Vagina (tissue), 2 donors: ENCODE measurements around the gene DYNC1I1. TPM values are rescaled to one million over a fixed set of nuclear protein-coding genes. Genes with fewer than 3 reads are reported as not detected.

Experiments used
- DNase-seq, 2 donors: peaks; one replicate each; pipeline ENCODE4 v3.0.0-alpha.2; 2017; ENCODE audit errors: extremely low spot score in 2 of 2
- H3K27ac ChIP-seq: fragments of 200-600 bp; sonication (generic); one replicate; pipeline ENCODE4 v1.5.1; 2019
- H3K27me3 ChIP-seq: fragments of 200-600 bp; sonication (generic); one replicate; pipeline ENCODE4 v1.5.1; 2019
- H3K36me3 ChIP-seq, 2 donors: fragments of 200-600 bp; sonication (generic); one replicate each; pipeline ENCODE4 v1.5.1; 2017 to 2019
- H3K4me1 ChIP-seq: fragments of 200-600 bp; sonication (generic); one replicate; pipeline ENCODE4 v1.5.1; 2019
- H3K4me3 ChIP-seq, 2 donors: fragments of 200-600 bp; sonication (generic); 1 replicate in 1 of 2; 2 replicates in 1 of 2; pipeline ENCODE4 v1.5.1; 2016 to 2019
- H3K9me3 ChIP-seq: fragments of 200-600 bp; sonication (generic); one replicate; pipeline ENCODE4 v1.5.1; 2019
- CTCF ChIP-seq, 3 experiments: fragments of 450-650 bp in 2 of 3; fragments of 200-600 bp in 1 of 3; sonication (generic) in 1 of 3; IDR thresholded peaks; one replicate each; pipeline ENCODE4 v1.5.1; 2017 to 2019; ENCODE audit warnings: antibody characterized with exemption in 3 of 3, mild to moderate bottlenecking in 2 of 3, moderate library complexity in 2 of 3
- POLR2A ChIP-seq, 2 donors: fragments of 450-650 bp; IDR thresholded peaks; one replicate each; pipeline ENCODE4 v1.6.1; 2017; ENCODE audit warnings: antibody characterized with exemption in 2 of 2, mild to moderate bottlenecking in 2 of 2, moderate library complexity in 2 of 2
- POLR2AphosphoS5 ChIP-seq, 2 donors: sonication (generic); formaldehyde crosslinking; IDR thresholded peaks; one replicate each; pipeline ENCODE4 v1.9.0; 2017; ENCODE audit warnings: antibody characterized with exemption in 2 of 2, mild to moderate bottlenecking in 2 of 2, low read depth in 1 of 2; ENCODE audit not compliant: insufficient read depth in 1 of 2
- intact Hi-C: fragments of 100-400 bp; cut with DNase I; formaldehyde crosslinking; loops from one replicate; pipeline ENCODE4 v1.15.1; 2023
- total RNA-seq: library from RNA; depleted of rRNA; stranded (reverse); fragments of >200 nt; gene quantifications from one replicate; pipeline ENCODE4 v1.2.3, GENCODE V29; 2016

Gene DYNC1I1
- total RNA-seq, 1 donor from 2014 or later, result 12.0 TPM

GRCh38 chr7:96111405-96111804, 339.1 kb downstream of the DYNC1I1 start:
- intact Hi-C loops, result no loop called here
- Histone ChIP-seq H3K9me3 (no peaks in the 10 kb centered on the region), H3K4me1 (no peaks in the 10 kb centered on the region), H3K36me3 (no peaks in the 10 kb centered on the region), H3K27ac (no peak overlapping the region), H3K27me3 (no peaks in the 10 kb centered on the region), H3K4me3 (no peak overlapping the region)
- no peak for TF ChIP-seq CTCF (IDR thresholded peaks at IDR 0.05)
- no peak for TF ChIP-seq POLR2AphosphoS5 (IDR thresholded peaks at IDR 0.05; ENCODE audit: insufficient read depth in 1 of 2, low read depth in 1 of 2)
- TF ChIP-seq POLR2A (IDR thresholded peaks at IDR 0.05), result no peak
- DNase-seq, result no peak

GRCh38 chr7:96114190-96114589, 341.8 kb downstream of the DYNC1I1 start:
- Histone ChIP-seq H3K9me3 (no peaks in the 10 kb centered on the region), H3K36me3 (no peaks in the 10 kb centered on the region), H3K27me3 (no peaks in the 10 kb centered on the region), H3K4me1 (no peaks in the 10 kb centered on the region), H3K4me3 (no peak overlapping the region), H3K27ac (no peak overlapping the region)
- DNase-seq, result no peak
- intact Hi-C loops, result no loop called here
- TF ChIP-seq POLR2A (IDR thresholded peaks at IDR 0.05) (no peak), POLR2AphosphoS5 (IDR thresholded peaks at IDR 0.05; ENCODE audit: insufficient read depth in 1 of 2, low read depth in 1 of 2) (no peak), CTCF (IDR thresholded peaks at IDR 0.05) (no peak)

- H3K36me3 ChIP-seq, result peaks cover 0 to 4% of the 10 kb centered on the region in 2 donors
- intact Hi-C loops, result no loop called here
- no peak for DNase-seq
- TF ChIP-seq CTCF (IDR thresholded peaks at IDR 0.05) (no peak), POLR2AphosphoS5 (IDR thresholded peaks at IDR 0.05; ENCODE audit: insufficient read depth in 1 of 2, low read depth in 1 of 2) (no peak)
- no peaks in the 10 kb centered on the region for H3K27me3 ChIP-seq
- peaks cover 5% of the 10 kb centered on the region for H3K4me1 ChIP-seq
- H3K4me3 ChIP-seq, result no peak overlapping the region
- H3K27ac ChIP-seq, result no peak overlapping the region
- no peaks in the 10 kb centered on the region for H3K9me3 ChIP-seq
Measured at GRCh38 chr7:96116173-96116572, 343.8 kb downstream of the DYNC1I1 start.

GRCh38 chr7:96118449-96119001, 346.2 kb downstream of the DYNC1I1 start:
- Histone ChIP-seq H3K4me1 (peaks cover 5% of the 10 kb centered on the region), H3K27me3 (no peaks in the 10 kb centered on the region), H3K36me3 (peaks cover 0 to 5% of the 10 kb centered on the region in 2 donors), H3K27ac (no peak overlapping the region), H3K9me3 (no peaks in the 10 kb centered on the region), H3K4me3 (no peak overlapping the region)
- no peak for TF ChIP-seq POLR2A (IDR thresholded peaks at IDR 0.05)
- no peak for TF ChIP-seq CTCF (IDR thresholded peaks at IDR 0.05)
- TF ChIP-seq POLR2AphosphoS5 (IDR thresholded peaks at IDR 0.05; ENCODE audit: insufficient read depth in 1 of 2, low read depth in 1 of 2), result no peak
- intact Hi-C loops, result no loop called here
- DNase-seq, result no peak

- H3K27me3 ChIP-seq, result no peaks in the 10 kb centered on the region
- TF ChIP-seq POLR2A (IDR thresholded peaks at IDR 0.05), result no peak
- intact Hi-C loops, result no loop called here
- peaks cover 0 to 5% of the 10 kb centered on the region in 2 donors for H3K36me3 ChIP-seq
- DNase-seq, result no peak
- no peak overlapping the region for H3K4me3 ChIP-seq
- peaks cover 5% of the 10 kb centered on the region for H3K4me1 ChIP-seq
- H3K27ac ChIP-seq, result no peak overlapping the region
- no peaks in the 10 kb centered on the region for H3K9me3 ChIP-seq
Measured at GRCh38 chr7:96120445-96121225, 348.3 kb downstream of the DYNC1I1 start.
